Mammary epithelial cell (primary cell): Measurements from ENCODE around the gene CRIP1.

Experiments used
- EZH2 ChIP-seq: IDR thresholded peaks from 2 replicates; pipeline ENCODE4 v1.6.1; 2012; ENCODE audit warnings: low read length, inconsistent platforms, borderline replicate concordance
- TF ChIP-seq, protein P1 (sequence below), 2 donors: IDR thresholded peaks in 1 of 2; conservative IDR thresholded peaks in 1 of 2; 2 replicates each; pipeline ENCODE4 v1.5.1; 2011 to 2012; ENCODE audit warnings: inconsistent platforms in 2 of 2, low read length in 2 of 2, mild to moderate bottlenecking in 2 of 2, control low read depth in 1 of 2, low read depth in 1 of 2; ENCODE audit not compliant: insufficient read depth in 1 of 2; ENCODE audit errors: extremely low read depth in 1 of 2

GRCh38 chr14:105489542-105490266, 3.0 kb downstream of the CRIP1 start:
- TF ChIP-seq EZH2: no peak
- TF ChIP-seq, protein P1, sequence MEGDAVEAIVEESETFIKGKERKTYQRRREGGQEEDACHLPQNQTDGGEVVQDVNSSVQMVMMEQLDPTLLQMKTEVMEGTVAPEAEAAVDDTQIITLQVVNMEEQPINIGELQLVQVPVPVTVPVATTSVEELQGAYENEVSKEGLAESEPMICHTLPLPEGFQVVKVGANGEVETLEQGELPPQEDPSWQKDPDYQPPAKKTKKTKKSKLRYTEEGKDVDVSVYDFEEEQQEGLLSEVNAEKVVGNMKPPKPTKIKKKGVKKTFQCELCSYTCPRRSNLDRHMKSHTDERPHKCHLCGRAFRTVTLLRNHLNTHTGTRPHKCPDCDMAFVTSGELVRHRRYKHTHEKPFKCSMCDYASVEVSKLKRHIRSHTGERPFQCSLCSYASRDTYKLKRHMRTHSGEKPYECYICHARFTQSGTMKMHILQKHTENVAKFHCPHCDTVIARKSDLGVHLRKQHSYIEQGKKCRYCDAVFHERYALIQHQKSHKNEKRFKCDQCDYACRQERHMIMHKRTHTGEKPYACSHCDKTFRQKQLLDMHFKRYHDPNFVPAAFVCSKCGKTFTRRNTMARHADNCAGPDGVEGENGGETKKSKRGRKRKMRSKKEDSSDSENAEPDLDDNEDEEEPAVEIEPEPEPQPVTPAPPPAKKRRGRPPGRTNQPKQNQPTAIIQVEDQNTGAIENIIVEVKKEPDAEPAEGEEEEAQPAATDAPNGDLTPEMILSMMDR (conservative IDR thresholded peaks at IDR 0.05 in 1 of 2, IDR thresholded peaks at IDR 0.05 in 1 of 2; ENCODE audit: extremely low read depth in 1 of 2, insufficient read depth in 1 of 2, low read depth in 1 of 2, low read length in 2 of 2): peak; percentile 45 to 80
